ENCODE data around the gene KRTAP10-6.
"Not testable (repeated sequence)": the region's sequence is repeated elsewhere in the genome, so short reads cannot be mapped to it uniquely, and the experiment has no call there.

KRTAP10-6 gene

DNA sequence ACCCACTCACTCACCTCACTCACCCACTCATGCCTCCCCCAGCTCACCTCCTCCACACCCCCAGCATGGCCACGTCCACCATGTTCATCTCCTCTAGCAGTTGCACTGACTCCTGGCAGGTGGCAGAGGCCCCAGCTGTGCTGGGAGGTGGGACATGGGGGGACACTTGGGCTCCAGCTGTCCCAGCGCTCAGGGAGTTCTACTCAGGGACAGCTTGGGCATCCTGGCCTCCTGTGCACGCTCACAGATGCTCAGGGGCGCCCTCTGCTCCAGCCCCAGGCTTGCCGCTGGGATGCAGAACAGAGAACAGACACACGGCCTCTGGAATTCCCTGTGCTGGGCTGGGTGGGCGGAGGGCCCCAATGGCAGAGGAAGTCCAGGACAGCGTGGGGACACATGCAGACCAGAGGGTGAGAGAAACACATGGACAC is 24.8 kb upstream of the KRTAP10-6 start:
- no peak for DNase-seq (ENCODE audit: low spot score)

DNA sequence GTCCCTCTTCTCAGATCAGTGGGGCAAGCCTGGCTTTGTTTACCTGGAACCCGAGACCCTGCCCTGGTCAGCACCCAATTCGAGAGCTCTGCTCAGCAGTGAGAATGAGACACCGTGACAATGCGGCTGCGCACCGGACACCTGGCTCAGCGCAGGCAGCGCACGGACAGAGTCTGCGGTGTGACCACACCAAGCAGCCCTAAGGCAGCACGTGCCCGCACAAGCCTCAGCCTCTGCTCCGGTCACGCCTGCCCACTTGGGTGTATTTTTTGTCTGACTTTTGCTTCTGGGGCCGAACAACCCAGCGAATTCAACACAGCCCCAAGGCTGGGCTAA is 24.3 kb upstream of the KRTAP10-6 start:
- no peak for DNase-seq (ENCODE audit: low spot score)

DNA sequence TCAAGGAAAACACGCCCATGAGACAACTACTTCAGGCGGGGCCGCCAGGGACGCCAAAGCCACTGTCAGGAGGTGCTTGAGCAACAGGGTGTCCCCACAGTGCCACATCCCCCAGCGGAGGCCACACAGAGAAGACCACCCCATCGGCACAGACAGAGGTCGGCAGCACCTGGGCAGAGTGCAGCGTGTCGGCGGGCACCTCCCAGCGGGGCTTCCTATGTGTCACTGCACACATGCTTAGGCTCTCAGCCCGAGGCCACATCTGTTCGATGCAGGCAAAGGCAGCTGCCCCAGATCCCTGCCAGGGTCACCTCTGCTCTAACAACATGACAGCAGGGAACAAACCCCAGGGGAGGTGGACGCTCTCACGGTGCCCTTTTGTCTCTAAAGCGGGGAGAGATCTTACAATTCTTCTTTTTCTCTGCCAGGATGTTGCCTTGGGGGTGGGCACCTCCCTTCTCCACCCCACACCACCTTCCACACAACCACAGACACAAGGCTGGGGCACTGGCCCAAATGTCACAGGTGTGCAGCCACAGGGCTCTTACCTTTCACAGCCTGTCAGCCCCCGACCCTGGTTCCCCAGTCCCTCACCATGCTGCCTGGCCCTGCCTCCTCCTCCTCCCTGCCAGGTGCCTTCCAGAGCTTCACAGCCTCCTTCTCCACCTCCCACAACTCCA is 23.7 kb upstream of the KRTAP10-6 start:
- no peak for DNase-seq (ENCODE audit: low spot score)

DNA sequence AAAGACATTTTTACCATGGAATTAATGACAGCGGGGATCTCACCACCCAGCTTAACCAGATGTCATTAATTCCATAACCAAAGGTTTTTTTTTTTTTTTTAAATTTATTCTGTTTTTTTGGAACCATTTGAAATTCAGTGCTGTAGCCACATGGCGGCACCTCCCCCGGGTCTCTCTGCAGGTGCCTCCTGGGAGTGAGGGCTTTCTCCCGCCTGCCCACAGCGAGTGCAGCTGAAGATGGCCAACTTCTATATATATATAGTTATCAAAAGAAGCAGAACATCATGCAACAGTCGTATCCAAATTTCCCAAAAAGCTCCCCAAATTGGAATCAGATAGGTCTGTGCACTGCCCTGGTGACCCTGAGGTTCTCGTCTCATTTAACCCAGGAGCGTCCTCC is 23.2 kb upstream of the KRTAP10-6 start:
- DNase-seq (ENCODE audit: low spot score), result no peak

DNA sequence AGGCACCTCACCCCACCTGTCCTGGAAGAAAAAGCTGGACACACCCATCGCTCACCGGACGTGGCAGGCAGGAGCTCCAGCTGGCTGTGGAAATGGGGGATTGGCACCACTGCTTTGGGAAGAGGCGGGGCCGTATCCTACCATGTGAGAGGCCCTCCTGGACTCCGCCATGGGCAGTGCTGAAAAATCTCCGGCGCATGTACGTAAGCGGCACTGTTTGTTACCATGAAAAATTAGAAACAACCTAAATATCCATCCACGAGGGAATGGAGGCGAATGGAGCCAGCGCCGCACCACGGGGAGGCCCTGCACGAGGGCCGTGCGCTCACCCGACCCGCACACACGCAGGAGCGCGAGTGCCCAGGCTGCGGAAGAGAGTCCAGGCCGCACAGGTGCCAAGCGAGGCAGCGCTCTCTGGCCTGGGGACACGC is 22.7 kb upstream of the KRTAP10-6 start:
- no peak for DNase-seq (ENCODE audit: low spot score)

DNA sequence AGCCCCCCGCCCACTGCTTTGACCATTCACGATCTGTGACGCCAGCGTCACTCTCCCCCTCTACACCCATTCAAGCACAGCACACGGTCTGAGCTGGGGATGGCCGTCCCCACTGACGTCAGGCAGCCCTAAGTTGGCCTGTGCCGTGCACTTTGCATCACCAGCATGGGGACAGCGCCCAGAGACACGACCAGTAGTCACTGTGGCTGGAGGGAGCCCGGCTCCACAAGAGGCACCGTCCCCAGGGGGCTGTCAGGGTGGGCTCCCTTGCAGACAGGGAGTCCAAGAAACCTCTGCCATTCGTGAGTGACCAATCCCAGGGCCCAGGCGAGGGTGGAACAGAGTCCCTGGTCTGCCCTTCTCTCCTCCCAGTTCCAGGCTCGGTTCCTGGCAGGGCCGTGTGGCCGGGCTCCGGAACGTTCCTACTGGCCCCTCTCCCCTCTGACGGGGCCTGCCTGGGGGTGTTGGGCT is 21.9 kb upstream of the KRTAP10-6 start:
- DNase-seq (ENCODE audit: low spot score), result no peak

DNA sequence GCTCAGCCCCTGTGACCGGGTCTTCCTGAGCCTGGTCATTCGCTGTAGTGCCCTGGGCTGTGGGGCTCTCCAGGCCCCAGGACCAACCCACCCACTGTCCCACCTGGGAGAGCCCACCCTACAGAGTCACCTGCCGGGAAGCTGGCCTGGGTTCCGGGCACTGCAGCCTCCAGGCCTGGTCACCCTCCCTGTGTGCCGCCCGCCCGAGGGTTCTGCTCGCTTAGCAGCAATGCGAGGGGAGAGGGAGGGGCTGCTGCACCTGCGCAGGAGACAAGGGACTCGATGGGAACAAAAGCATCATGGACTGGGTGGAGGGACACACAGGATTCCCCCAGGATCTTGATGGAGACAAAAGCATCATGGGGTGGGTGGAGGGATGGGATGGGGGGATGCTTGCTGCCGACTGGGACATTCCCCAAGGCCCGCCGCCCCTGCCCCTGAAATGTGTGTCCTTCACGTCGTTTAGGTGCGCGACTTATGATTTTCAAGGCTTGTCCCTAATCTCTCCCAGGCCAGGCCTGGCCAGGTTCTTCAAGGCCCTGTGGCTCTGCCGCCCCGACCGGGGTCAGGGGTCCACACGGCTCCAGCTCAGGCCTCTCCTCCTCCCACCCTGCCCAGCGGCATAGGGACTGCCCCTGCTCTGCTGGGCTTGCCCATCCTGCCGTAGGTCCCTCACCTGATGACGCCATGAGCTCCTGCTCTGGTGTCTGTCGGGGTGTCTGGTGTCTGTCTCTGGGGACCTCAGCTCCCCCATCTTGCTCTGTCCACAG is 21.3 kb upstream of the KRTAP10-6 start:
- DNase-seq (ENCODE audit: low spot score), result no peak

DNA sequence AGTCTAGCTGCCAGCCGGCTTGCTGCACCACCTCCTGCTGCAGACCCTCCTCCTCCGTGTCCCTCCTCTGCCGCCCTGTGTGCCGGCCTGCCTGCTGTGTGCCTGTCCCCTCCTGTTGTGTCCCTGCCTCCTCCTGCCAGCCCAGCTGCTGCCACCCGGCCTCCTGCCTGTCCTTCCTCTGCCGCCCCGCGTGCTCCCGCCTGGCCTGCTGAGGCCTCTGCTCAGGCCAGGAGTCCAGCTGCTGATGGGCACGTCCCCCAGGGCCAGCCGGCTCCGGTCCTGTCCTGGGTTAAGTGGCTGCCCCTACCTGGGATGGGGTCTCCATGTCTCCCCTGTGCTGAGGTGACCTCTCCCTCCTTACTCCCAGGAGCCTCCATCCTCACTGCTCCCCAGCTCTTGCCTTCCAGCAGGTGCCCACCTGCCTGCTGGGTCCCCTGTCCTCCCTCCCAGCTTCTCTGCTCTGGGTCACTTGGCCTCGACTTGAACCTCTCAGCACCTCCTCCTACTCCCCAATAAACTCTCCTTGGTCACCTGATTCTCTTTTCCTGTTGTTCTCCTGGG is 20.4 kb upstream of the KRTAP10-6 start:
- DNase-seq (ENCODE audit: low spot score), result no peak

DNA sequence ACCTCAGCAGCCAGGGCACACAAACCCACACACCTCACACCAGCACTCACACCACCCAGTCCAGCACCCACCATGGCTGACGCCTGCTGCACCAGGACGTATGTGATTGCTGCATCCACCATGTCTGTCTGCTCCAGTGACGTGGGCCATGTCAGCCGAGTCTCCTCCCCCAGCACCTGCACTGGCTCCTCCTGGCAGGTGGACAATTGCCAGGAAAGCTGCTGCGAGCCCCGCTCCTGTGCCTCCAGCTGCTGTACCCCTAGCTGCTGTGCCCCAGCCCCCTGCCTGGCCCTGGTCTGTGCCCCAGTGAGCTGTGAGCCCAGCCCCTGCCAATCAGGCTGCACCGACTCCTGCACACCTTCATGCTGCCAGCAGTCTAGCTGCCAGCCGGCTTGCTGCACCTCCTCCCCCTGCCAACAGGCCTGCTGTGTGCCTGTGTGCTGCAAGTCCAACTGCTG is 19.8 kb upstream of the KRTAP10-6 start, which contains the start of gene KRTAP10-8:
TSS of gene KRTAP10-8 (plus strand) at position 51 of the 458 bp plus-strand sequence. CDS start at position 73, 22 bp downstream.
- DNase-seq (ENCODE audit: low spot score), result no peak

DNA sequence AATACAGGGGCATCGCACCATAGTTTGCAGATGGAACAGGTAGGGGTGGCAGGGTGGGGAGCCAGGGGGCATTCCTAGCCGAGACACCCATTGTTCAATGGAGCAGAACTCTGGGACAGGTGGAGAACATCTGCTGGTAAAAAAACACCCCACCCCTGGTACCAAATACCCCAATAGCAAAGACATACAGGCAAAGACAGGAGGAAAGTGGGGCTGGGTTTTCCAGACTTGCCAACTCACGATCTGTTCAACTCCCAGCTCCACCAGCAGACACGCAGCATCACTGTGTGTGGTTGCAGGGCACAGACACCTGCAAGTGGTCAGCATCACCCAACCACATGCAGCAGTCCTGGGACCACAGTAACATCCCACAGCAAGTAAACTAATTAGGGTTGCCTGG is 19.2 kb upstream of the KRTAP10-6 start:
- DNase-seq (ENCODE audit: low spot score), result no peak

DNA sequence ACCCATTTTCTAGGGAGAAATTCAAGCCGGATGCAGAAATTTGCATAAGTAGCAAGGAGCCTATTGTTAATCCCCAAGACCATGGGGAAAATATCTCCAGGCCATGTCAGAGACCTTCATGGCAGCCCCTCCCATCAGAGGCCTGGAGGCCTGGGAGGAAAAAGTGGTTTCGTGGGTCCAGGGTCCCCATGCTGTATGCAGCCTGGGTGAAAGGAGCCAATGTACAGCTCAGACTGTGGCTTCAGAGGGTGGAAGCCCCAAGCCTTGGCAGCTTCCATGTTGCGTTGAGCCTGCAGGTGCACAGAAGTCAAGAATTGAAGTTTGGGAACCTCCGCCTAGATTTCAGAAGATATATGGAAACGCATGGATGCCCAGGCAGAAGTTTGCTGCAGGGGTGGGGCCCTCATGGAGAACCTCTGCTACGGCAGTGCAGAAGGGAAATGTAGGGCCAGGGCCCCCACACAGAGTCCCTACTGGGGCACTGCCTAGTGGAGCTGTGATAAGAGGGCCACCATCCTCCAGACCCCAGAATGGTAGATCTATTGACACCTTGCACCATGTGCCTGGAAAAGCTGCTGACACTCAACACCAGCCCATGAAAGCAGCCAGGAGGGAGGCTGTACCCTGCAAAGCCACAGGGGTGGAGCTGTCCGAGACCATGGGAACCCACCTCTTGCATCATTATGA is 18.0 kb upstream of the KRTAP10-6 start:
- DNase-seq (ENCODE audit: low spot score), result not testable (repeated sequence)

DNA sequence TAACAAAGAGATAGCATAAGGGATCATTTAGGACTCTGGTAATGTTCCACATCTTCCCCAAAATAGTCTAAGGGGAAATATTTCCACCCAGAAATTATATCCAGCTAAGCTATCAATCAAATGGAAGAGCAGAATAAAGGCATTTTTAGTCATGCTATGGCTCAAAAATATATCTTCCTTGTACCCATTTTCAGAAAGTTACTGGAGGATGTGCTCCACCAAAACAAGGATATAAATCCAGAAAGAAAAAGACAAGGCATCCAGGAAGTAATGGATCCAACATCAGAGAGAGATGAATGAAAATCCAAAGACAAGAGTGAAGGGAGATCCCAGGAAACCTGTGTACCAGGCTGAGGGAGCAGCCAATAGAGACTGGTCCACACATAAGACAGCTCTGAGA is 16.9 kb upstream of the KRTAP10-6 start:
- no peak for DNase-seq (ENCODE audit: low spot score)

DNA sequence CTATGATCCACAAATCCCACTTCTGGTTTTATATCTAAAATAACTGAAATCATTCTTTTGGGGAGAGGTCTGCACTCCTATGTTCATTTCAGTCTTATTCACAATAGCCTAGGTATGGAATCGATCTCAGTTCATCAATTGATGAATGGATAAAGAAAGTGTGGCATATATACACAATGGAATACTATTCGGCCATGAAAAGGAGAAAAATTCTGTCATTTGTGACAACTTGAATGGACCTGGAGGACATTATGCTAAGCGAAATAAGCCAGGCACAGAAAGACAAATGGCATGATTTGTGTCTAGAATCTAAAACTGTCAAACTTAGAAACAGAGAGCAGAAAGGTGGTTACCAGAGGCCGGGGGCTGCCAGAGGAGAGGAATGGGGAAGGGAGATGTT is 14.2 kb upstream of the KRTAP10-6 start:
- DNase-seq (ENCODE audit: low spot score), result no peak

DNA sequence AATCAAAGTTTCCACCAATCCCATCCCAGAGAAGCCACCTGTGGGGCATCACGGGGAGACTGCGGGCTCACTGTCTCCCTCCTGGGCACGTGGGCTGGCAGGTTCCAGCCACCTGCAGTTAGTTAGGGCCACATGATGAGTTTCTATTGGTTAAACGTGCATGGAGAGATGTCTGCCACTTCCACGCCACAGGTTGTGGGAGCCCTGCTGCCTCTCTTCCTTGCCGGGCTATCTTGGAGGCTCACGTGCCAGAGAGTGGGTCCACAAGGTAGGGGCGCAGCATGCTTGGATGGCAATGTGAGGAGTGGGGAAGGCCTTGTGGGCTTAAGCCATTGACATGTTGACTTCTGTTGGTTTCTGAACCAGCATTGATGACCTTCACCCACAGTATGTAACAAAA is 11.6 kb upstream of the KRTAP10-6 start:
- DNase-seq (ENCODE audit: low spot score), result no peak

DNA sequence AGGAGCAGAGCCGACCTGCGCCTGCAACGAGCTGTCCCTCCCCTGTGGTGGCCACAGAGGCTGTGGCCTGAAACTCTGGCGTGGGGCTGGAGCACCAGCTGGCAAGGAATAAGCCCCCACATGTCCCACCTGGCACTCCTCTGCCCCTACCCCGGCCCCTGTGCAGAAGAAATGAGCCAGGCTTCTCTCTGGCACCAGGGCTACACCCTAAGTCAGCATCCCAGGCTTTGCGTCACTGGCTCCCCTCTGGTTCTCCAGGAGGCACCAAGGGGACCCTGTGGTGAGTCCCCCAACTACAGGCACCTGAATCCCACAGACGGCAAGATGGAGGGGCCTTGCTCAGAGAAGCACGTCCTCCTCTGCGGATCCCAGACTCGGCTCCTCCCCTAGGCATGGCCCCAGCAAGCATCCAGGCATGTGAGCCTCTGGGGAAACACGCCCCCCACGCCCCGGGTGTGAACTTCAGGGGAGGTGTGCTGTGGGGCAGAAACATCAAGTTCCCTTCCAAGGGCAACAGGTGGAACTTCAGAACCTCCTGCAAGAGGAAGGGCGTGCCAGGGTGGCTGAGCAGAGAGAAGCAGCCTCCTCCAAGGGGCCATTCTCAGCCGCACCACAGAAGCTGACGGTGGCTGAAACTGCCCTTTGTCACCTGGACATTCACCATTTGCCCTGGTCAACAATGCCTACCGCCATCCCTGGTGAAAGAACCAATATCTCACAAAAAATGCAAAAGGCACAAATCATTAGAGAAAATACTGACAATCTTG is 11.0 kb upstream of the KRTAP10-6 start:
- no peak for DNase-seq (ENCODE audit: low spot score)

DNA sequence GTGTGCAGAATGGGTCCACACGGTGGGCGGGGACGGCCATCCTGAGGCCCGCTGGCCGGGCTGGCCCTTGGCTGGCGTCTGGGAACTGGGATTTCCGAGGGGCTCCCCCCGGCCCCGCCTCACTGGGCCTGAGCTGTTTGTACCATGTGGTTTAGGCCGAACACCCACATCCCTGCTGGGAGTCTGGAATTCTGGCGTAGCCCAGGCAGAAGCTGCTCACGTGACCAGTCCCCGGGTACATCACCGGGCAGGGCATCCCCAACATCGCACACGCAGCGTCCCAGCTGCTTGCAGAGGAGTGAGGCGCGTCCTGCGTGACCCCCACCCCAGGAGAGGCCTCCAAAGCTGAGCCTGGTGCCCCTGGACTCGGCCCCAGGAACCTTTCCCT is 10.2 kb upstream of the KRTAP10-6 start:
- no peak for DNase-seq (ENCODE audit: low spot score)

DNA sequence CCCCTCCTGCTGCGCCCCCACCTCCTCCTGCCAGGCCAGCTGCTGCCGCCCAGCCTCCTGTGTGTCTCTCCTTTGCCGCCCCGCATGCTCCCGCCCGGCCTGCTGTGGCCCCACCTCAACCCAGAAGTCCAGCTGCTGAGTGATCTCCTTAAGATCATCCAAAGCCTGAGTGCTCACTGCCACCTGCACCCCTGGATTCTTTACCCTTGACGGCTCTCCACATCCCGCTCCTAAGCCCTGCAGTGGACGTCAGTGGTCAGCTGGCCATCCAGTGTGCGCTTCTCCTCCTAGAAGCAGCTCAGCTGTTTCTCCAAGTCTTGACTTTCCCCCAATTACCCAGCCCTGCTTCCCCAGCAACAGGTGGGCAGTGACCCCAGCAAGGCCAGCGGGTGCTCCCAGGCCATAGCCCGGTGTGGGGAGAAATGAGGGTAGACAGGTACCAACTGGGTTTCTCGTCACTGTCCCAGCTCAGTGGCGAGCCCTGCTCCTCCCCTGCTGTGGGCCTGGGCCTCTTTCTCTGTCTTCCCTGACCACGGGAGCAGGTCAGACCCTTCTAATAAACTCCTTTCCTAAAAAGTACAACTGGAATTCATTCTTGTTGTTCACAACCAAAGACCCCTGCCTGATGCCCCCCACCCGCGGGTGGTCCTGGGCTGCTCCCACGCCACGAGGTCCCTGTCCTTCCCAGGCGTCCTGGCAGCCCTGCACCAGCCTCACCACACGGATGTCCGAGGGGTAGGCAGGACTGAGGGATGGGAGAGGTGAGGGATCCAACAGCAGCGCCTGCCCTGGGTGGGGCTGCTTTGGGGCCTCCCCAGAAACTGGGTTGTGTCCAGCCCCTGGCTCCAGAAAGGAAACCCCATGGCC is 9.5 kb upstream of the KRTAP10-6 start:
- DNase-seq (ENCODE audit: low spot score), result no peak

DNA sequence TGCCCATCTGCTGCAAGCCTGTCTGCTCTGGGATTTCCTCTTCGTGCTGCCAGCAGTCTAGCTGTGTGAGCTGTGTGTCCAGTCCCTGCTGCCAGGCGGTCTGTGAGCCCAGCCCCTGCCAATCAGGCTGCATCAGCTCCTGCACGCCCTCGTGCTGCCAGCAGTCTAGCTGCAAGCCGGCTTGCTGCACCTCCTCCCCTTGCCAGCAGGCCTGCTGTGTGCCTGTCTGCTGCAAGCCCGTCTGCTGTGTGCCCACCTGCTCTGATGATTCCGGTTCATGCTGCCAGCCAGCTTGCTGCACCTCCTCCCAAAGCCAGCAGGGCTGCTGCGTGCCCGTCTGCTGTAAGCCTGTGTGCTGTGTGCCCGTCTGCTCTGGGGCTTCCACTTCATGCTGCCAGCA is 8.8 kb upstream of the KRTAP10-6 start:
- DNase-seq (ENCODE audit: low spot score), result peak; percentile 9

DNA sequence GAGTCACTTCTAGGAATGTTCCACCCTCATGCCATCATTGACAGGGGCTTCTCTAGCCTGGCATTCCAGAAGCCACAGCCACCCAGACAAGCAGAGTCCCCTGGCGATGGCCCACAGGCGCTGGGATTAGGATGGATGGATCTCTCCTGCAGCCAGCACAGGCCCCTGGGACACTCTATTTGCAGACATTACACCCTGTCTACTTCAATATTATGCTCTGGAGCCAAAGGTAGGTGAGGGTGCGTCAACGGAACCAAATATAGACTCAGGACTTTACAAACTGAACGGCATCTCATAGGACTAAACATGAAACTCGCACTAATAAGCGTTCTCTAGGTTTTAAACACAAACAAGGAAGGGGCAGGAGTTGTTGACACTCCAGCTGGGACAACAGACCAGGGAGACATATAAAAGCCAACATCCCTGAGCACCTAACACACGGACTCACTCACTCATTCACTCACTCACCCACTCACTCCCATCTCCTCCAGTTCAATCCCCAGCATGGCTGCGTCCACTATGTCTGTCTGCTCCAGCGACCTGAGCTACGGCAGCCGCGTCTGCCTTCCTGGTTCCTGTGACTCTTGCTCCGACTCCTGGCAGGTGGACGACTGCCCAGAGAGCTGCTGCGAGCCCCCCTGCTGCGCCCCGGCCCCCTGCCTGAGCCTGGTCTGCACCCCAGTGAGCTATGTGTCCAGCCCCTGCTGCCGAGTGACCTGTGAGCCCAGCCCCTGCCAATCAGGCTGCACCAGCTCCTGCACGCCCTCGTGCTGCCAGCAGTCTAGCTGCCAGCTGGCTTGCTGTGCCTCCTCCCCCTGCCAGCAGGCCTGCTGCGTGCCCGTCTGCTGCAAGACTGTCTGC is 8.0 kb upstream of the KRTAP10-6 start, which contains the start of gene KRTAP10-7:
TSS of gene KRTAP10-7 (plus strand) at position 480 of the 861 bp plus-strand sequence. CDS start at position 505, 25 bp downstream.
- DNase-seq (ENCODE audit: low spot score), result not testable (repeated sequence)

All from NAMALWA (cell line).